ENCODE measurements around the gene KIF7. TPM values are rescaled to one million over a fixed set of nuclear protein-coding genes. Genes with fewer than 3 reads are reported as not detected.

The KIF7 gene
- polyA plus RNA-seq, 3 donors: not detected

- WGBS (ENCODE audit: insufficient coverage): 92% methylated on average over 7 of the region's 7 CpGs
- no peak overlapping the region for H3K27ac ChIP-seq (ENCODE audit: low read depth in 1 of 2, low read length in 2 of 2)
- H3K36me3 ChIP-seq (replicated peaks in 1 of 2; ENCODE audit: control insufficient read depth in 1 of 2, insufficient read depth in 2 of 2, low read length in 2 of 2): no peaks in the 10 kb centered on the region
- no peak overlapping the region for H3K4me3 Mint-ChIP-seq
- TF ChIP-seq CTCF (IDR thresholded peaks at IDR 0.05): no peak
- intact Hi-C loops (cut with micrococcal nuclease): no loop called here
- no peak overlapping the region for H2AFZ ChIP-seq (ENCODE audit: insufficient read depth, low read depth, low read length, poor library complexity, severe bottlenecking)
- H3K4me1 Mint-ChIP-seq: peaks cover 14% of the 10 kb centered on the region
- peaks cover 7 to 15% of the 10 kb centered on the region in 2 donors for H3K36me3 Mint-ChIP-seq
- no peak overlapping the region for H3K9ac ChIP-seq (ENCODE audit: insufficient read depth, low read length, poor library complexity, severe bottlenecking)
- peaks cover 30 to 36% of the 10 kb centered on the region in 2 donors for H3K27me3 ChIP-seq (ENCODE audit: control insufficient read depth in 2 of 2, insufficient read depth in 2 of 2, low read length in 2 of 2)
- peaks cover 28 to 45% (median 42%) of the 10 kb centered on the region in 3 donors for H3K27me3 Mint-ChIP-seq (ENCODE audit: low read depth in 3 of 3)
- H3K4me2 ChIP-seq (replicated peaks; ENCODE audit: extremely low read depth, low read length, poor library complexity, severe bottlenecking): no peak overlapping the region
- DNase-seq: no peak
- no peaks in the 10 kb centered on the region for H3K79me2 ChIP-seq (ENCODE audit: insufficient read depth, low read length)
- H3K4me1 ChIP-seq (ENCODE audit: control insufficient read depth in 1 of 2, insufficient read depth in 2 of 2, low read length in 2 of 2): peaks cover 7 to 14% of the 10 kb centered on the region in 2 donors
- peaks cover 0 to 5% of the 10 kb centered on the region in 2 donors for H3K9me3 ChIP-seq (replicated peaks in 1 of 2; ENCODE audit: control insufficient read depth in 1 of 2, insufficient read depth in 1 of 2, low read length in 2 of 2)
- H4K20me1 ChIP-seq (ENCODE audit: insufficient read depth, low read length): no peaks in the 10 kb centered on the region
- no peak overlapping the region for H3K27ac Mint-ChIP-seq
- H3K4me3 ChIP-seq (replicated peaks in 1 of 3; ENCODE audit: low read depth in 2 of 3, low read length in 3 of 3): no peak overlapping the region
- H3K9me3 Mint-ChIP-seq: peaks cover 2 to 11% (median 9%) of the 10 kb centered on the region in 7 donors
Observed at GRCh38 chr15:89652131-89652530, 3.1 kb downstream of the KIF7 start.

DNA sequence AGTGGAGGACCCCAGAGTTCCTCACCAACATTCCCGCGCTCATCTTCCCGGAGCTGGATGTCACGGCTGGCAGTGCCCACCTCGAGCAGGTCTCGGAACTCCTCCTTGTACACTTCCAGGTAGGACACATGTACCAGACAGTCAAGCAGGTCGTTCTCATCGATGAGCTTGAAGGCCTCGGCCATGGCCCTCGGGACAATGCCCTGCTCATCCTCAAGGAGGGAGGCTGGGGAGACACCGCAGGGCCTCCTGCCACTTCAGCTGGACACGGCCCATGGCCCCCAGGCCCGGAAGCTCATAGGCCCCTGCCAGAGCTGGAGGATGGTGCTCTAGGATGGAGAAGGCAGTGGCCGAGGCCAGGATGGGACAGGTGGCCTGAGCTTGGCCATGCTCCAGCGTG lies 5.6 kb downstream of the KIF7 start:
- H3K4me1 Mint-ChIP-seq: peaks cover 9% of the 10 kb centered on the region
- H3K36me3 ChIP-seq (replicated peaks in 1 of 2; ENCODE audit: control insufficient read depth in 1 of 2, insufficient read depth in 2 of 2, low read length in 2 of 2): no peaks in the 10 kb centered on the region
- whole genome bisulfite sequencing (ENCODE audit: insufficient coverage): 95% methylated on average over 14 of the region's 15 CpGs
- H3K9me3 ChIP-seq (replicated peaks in 1 of 2; ENCODE audit: control insufficient read depth in 1 of 2, insufficient read depth in 1 of 2, low read length in 2 of 2): peaks cover 0 to 5% of the 10 kb centered on the region in 2 donors
- H3K27ac ChIP-seq (ENCODE audit: low read depth in 1 of 2, low read length in 2 of 2): no peak overlapping the region
- no peak for DNase-seq
- H3K4me1 ChIP-seq (ENCODE audit: control insufficient read depth in 1 of 2, insufficient read depth in 2 of 2, low read length in 2 of 2): peaks cover 2 to 3% of the 10 kb centered on the region in 2 donors
- H3K4me3 Mint-ChIP-seq: no peak overlapping the region
- no peak for TF ChIP-seq CTCF (IDR thresholded peaks at IDR 0.05)
- peaks cover 0 to 7% of the 10 kb centered on the region in 2 donors for H3K36me3 Mint-ChIP-seq
- no peaks in the 10 kb centered on the region for H3K79me2 ChIP-seq (ENCODE audit: insufficient read depth, low read length)
- intact Hi-C loops (cut with micrococcal nuclease): no loop called here
- H3K27ac Mint-ChIP-seq: no peak overlapping the region
- H3K4me3 ChIP-seq (replicated peaks in 1 of 3; ENCODE audit: low read depth in 2 of 3, low read length in 3 of 3): no peak overlapping the region
- peaks cover 15 to 24% (median 19%) of the 10 kb centered on the region in 3 donors for H3K27me3 Mint-ChIP-seq (ENCODE audit: low read depth in 3 of 3)
- no peak overlapping the region for H2AFZ ChIP-seq (ENCODE audit: insufficient read depth, low read depth, low read length, poor library complexity, severe bottlenecking)
- no peak overlapping the region for H3K9ac ChIP-seq (ENCODE audit: insufficient read depth, low read length, poor library complexity, severe bottlenecking)
- peaks cover 2 to 8% (median 5%) of the 10 kb centered on the region in 7 donors for H3K9me3 Mint-ChIP-seq
- H3K27me3 ChIP-seq (ENCODE audit: control insufficient read depth in 2 of 2, insufficient read depth in 2 of 2, low read length in 2 of 2): peaks cover 13 to 15% of the 10 kb centered on the region in 2 donors
- H4K20me1 ChIP-seq (ENCODE audit: insufficient read depth, low read length): no peaks in the 10 kb centered on the region
- no peak overlapping the region for H3K4me2 ChIP-seq (replicated peaks; ENCODE audit: extremely low read depth, low read length, poor library complexity, severe bottlenecking)
